Thyroid gland (tissue), 4 donors: Measurements from ENCODE around the gene ARFGEF3. TPM values are rescaled to one million over a fixed set of nuclear protein-coding genes. Genes with fewer than 3 reads are reported as not detected.

Experiments
- DNase-seq, 2 donors: peaks; one replicate each; pipeline ENCODE4 v3.0.0-alpha.2; 2019
- H3K27ac ChIP-seq, 3 donors: fragments of 200-600 bp; sonication (generic); 1 replicate in 2 of 3; 2 replicates in 1 of 3; pipeline ENCODE4 v1.5.1; 2016 to 2019; ENCODE audit warnings: mild to moderate bottlenecking in 1 of 3, moderate library complexity in 1 of 3
- H3K27me3 ChIP-seq: fragments of 200-600 bp; sonication (generic); one replicate; pipeline ENCODE4 v1.5.1; 2019
- H3K36me3 ChIP-seq, 2 donors: fragments of 200-600 bp; sonication (generic); one replicate each; pipeline ENCODE4 v1.5.1; 2016 to 2019
- H3K4me1 ChIP-seq, 2 donors: fragments of 200-600 bp; sonication (generic); one replicate each; pipeline ENCODE4 v1.5.1; 2017 to 2019
- H3K4me3 ChIP-seq, 3 donors: fragments of 200-600 bp; sonication (generic); replicated peaks in 1 of 3; 1 replicate in 2 of 3; 2 replicates in 1 of 3; pipeline ENCODE4 v1.5.1; 2016; ENCODE audit warnings: mild to moderate bottlenecking in 1 of 3
- H3K9me3 ChIP-seq: fragments of 200-600 bp; sonication (generic); one replicate; pipeline ENCODE4 v1.5.1; 2017
- POLR2A ChIP-seq, 2 donors: fragments of 450-650 bp; IDR thresholded peaks; one replicate each; pipeline ENCODE4 v1.6.1; 2017; ENCODE audit warnings: antibody characterized with exemption in 2 of 2, mild to moderate bottlenecking in 2 of 2, moderate library complexity in 1 of 2
- WGBS, 2 donors: methylation state at CpG; one replicate each; pipeline ENCODE4 v1.1.5; 2017; 5-methylcytosine and 5-hydroxymethylcytosine counted together
- intact Hi-C: fragments of 100-400 bp; cut with DNase I; formaldehyde crosslinking; loops from one replicate; pipeline ENCODE4 v1.15.1; 2023
- total RNA-seq, 4 donors: library from RNA; depleted of rRNA; stranded (reverse); fragments of >200 nt; gene quantifications; one replicate each; pipeline ENCODE4 v1.2.3, GENCODE V29; 2016
- TF ChIP-seq, protein P1 (sequence below), 6 experiments: fragments of 200-600 bp in 3 of 6; fragments of 450-650 bp in 3 of 6; sonication (generic) in 3 of 6; IDR thresholded peaks; one replicate each; pipeline ENCODE4 v1.5.1; 2016 to 2019; ENCODE audit warnings: antibody characterized with exemption in 6 of 6, mild to moderate bottlenecking in 2 of 6, inconsistent platforms in 1 of 6, moderate library complexity in 1 of 6

ARFGEF3 gene
- total RNA-seq, 4 donors from 2014 or later = 2.4 to 7.2 (median 4.4) TPM

- intact Hi-C loops = no loop called here
- 92 to 93% methylated on average over 7 of the region's 7 CpGs for WGBS, 2 donors
- Histone ChIP-seq H3K36me3 (no peaks in the 10 kb centered on the region), H3K4me3 (no peak overlapping the region), H3K4me1 (no peaks in the 10 kb centered on the region), H3K9me3 (no peaks in the 10 kb centered on the region), H3K27me3 (no peaks in the 10 kb centered on the region), H3K27ac (no peak overlapping the region)
- TF ChIP-seq POLR2A (IDR thresholded peaks at IDR 0.05) = no peak
- TF ChIP-seq, protein P1, sequence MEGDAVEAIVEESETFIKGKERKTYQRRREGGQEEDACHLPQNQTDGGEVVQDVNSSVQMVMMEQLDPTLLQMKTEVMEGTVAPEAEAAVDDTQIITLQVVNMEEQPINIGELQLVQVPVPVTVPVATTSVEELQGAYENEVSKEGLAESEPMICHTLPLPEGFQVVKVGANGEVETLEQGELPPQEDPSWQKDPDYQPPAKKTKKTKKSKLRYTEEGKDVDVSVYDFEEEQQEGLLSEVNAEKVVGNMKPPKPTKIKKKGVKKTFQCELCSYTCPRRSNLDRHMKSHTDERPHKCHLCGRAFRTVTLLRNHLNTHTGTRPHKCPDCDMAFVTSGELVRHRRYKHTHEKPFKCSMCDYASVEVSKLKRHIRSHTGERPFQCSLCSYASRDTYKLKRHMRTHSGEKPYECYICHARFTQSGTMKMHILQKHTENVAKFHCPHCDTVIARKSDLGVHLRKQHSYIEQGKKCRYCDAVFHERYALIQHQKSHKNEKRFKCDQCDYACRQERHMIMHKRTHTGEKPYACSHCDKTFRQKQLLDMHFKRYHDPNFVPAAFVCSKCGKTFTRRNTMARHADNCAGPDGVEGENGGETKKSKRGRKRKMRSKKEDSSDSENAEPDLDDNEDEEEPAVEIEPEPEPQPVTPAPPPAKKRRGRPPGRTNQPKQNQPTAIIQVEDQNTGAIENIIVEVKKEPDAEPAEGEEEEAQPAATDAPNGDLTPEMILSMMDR (IDR thresholded peaks at IDR 0.05) = no peak
- DNase-seq = no peak
Observed at GRCh38 chr6:138318741-138319375, 157.1 kb downstream of the ARFGEF3 start.

- Histone ChIP-seq H3K9me3 (no peaks in the 10 kb centered on the region), H3K4me3 (no peak overlapping the region), H3K27ac (no peak overlapping the region), H3K36me3 (no peaks in the 10 kb centered on the region), H3K27me3 (no peaks in the 10 kb centered on the region), H3K4me1 (no peaks in the 10 kb centered on the region)
- TF ChIP-seq, protein P1 (IDR thresholded peaks at IDR 0.05) = no peak
- TF ChIP-seq POLR2A (IDR thresholded peaks at IDR 0.05) = no peak
- DNase-seq = no peak
- WGBS, 2 donors = 95 to 98% methylated on average over 4 of the region's 4 CpGs
- intact Hi-C loops = no loop called here
Observed at GRCh38 chr6:138321934-138322333, 160.2 kb downstream of the ARFGEF3 start.

DNA sequence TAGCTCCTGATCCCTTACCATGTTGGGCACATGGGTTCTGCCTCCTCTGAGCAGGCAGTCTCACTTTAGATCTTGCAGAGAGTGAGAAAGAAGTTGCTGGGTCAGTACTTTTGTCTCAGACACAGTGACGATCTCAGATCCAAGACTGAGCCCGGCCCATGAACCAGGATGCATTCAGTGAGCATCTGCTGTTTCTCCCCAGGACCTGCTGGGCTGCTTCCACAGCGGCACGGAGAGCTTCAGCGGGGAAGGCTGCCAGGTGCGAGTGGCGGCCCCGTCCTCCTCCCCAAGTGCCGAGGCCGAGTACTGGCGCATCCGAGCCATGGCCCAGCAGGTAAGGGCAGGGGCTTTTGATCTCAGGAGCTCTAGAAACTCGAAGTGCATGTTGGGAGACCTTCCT lies 162.1 kb downstream of the ARFGEF3 start:
- TF ChIP-seq, protein P1 (IDR thresholded peaks at IDR 0.05) = no peak
- no peak for TF ChIP-seq POLR2A (IDR thresholded peaks at IDR 0.05)
- WGBS, 2 donors = 57 to 88% methylated on average over 1 to 6 of the region's 13 CpGs
- Histone ChIP-seq H3K4me3 (no peak overlapping the region), H3K27me3 (no peaks in the 10 kb centered on the region), H3K4me1 (no peaks in the 10 kb centered on the region), H3K9me3 (no peaks in the 10 kb centered on the region), H3K36me3 (no peaks in the 10 kb centered on the region), H3K27ac (no peak overlapping the region)
- DNase-seq = no peak
- intact Hi-C loops = no loop called here

- 68 to 81% methylated on average over 3 of the region's 3 CpGs for WGBS, 2 donors
- intact Hi-C loops = no loop called here
- Histone ChIP-seq H3K36me3 (no peaks in the 10 kb centered on the region), H3K4me1 (no peaks in the 10 kb centered on the region), H3K4me3 (no peak overlapping the region), H3K9me3 (no peaks in the 10 kb centered on the region), H3K27ac (no peak overlapping the region), H3K27me3 (no peaks in the 10 kb centered on the region)
- no peak for TF ChIP-seq POLR2A (IDR thresholded peaks at IDR 0.05)
- TF ChIP-seq, protein P1 (IDR thresholded peaks at IDR 0.05) = no peak
- no peak for DNase-seq
Observed at GRCh38 chr6:138328210-138328609, 166.5 kb downstream of the ARFGEF3 start.

DNA sequence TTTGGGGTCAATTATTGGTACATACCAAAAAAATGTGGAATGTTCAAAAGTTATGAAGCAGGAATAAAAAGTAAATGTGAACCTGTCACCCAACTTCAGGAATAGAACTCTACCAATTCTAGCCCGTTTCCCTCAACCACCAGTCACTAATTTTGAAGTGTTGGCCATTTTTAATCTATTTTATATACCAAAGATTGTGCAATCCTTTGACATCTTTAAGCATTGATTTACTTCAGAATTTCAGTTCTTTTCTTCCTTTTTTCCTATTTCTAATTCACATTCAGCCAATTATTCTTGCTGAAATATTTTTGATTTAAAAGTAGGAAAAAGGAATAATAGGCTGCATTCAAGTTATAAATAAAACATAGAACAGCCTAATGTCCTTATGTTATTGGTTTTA lies 169.0 kb downstream of the ARFGEF3 start:
- no peaks in the 10 kb centered on the region for H3K9me3 ChIP-seq
- H3K27me3 ChIP-seq = no peaks in the 10 kb centered on the region
- no peaks in the 10 kb centered on the region for H3K36me3 ChIP-seq
- H3K27ac ChIP-seq = no peak overlapping the region
- no peak for DNase-seq
- WGBS, 2 donors = 93 to 100% methylated on average over 1 of the region's 1 CpG
- TF ChIP-seq POLR2A (IDR thresholded peaks at IDR 0.05) = no peak
- TF ChIP-seq, protein P1 (IDR thresholded peaks at IDR 0.05) = no peak
- intact Hi-C loops = no loop called here
- no peak overlapping the region for H3K4me3 ChIP-seq
- H3K4me1 ChIP-seq = no peaks in the 10 kb centered on the region
